Colonic mucosa (tissue), 4 donors: ENCODE data around the gene IGFBP4. TPM values are rescaled to one million over a fixed set of nuclear protein-coding genes. Genes with fewer than 3 reads are reported as not detected.

ENCODE experiments used
- DNase-seq: peaks from one replicate; pipeline ENCODE4 v3.0.0-alpha.2; 2020
- H3K27ac ChIP-seq: fragments of 200-600 bp; one replicate; pipeline ENCODE4 v1.8.0; 2021
- H3K27me3 ChIP-seq: fragments of 200-600 bp; one replicate; pipeline ENCODE4 v1.8.0; 2021
- H3K36me3 ChIP-seq: fragments of 200-600 bp; one replicate; pipeline ENCODE4 v1.8.0; 2021
- H3K4me1 ChIP-seq: fragments of 200-600 bp; one replicate; pipeline ENCODE4 v1.8.0; 2021; ENCODE audit warnings: mild to moderate bottlenecking
- H3K4me3 ChIP-seq: fragments of 200-600 bp; one replicate; pipeline ENCODE4 v1.8.0; 2021
- H3K9ac ChIP-seq, 2 donors: one replicate each; pipeline ENCODE4 v1.7.0; 2013; ENCODE audit warnings: control low read depth in 2 of 2, low read depth in 2 of 2, low read length in 2 of 2
- H3K9me3 ChIP-seq: fragments of 200-600 bp; one replicate; pipeline ENCODE4 v1.8.0; 2021
- CTCF ChIP-seq: fragments of 200-600 bp; IDR thresholded peaks from one replicate; pipeline ENCODE4 v1.8.0; 2022; ENCODE audit warnings: antibody characterized with exemption, mild to moderate bottlenecking
- intact Hi-C: fragments of 100-400 bp; cut with DNase I; formaldehyde crosslinking; loops from one replicate; pipeline ENCODE4 v1.14.1; 2022
- total RNA-seq, 2 donors: library from RNA; stranded (reverse); fragmentation: NEBNext Ultra II Directional in 1 of 2; extraction: Animal tissue kit (Norgen Biotek cat#: 25700) in 1 of 2; gene quantifications; one replicate each; pipeline ENCODE4 v1.2.1, GENCODE V29; 2021
- donor health status: healthy.
- donor health status: DM: no; HTN: no; CAD: no.
- donor health status: DM: no; HTN: no; CAD: no.

IGFBP4 gene
- total RNA-seq, 2 donors from 2014 or later = 182 to 291 TPM

- DNase-seq = no peak
- Histone ChIP-seq H3K4me1 (peaks cover 10% of the 10 kb centered on the region), H3K36me3 (peaks cover 9% of the 10 kb centered on the region), H3K27ac (no peak overlapping the region), H3K9ac (no peak overlapping the region), H3K4me3 (no peak overlapping the region), H3K27me3 (no peaks in the 10 kb centered on the region), H3K9me3 (no peaks in the 10 kb centered on the region)
- no peak for TF ChIP-seq CTCF
- intact Hi-C loops = no loop called here
Measured at GRCh38 chr17:40453881-40454612, 10.8 kb downstream of the IGFBP4 start.

DNA sequence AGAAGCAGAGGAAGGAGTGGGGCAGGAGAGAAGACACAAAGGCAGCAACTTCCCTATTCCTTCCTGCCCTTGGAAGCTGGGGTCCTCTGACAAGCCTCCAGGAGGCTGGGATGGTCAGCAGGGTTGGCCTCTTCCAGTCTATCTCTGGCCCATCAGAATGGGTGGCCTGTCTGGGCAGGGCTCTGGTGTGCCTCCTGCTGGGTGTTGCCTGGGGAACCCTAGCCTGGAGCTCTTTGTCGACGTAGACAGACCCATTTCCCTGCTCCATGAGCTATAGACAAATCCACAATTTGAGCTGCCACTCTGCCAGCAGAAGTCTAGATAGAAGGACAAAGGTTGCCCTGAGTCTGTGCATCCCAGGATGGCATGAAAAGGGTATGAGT lies 11.4 kb downstream of the IGFBP4 start:
- TF ChIP-seq CTCF = no peak
- H3K36me3 ChIP-seq = peaks cover 9% of the 10 kb centered on the region
- no peak overlapping the region for H3K9ac ChIP-seq

GRCh38 chr17:40456396-40456951 lies 13.2 kb downstream of the IGFBP4 start:
- TF ChIP-seq CTCF = no peak
- Histone ChIP-seq H3K9me3 (no peaks in the 10 kb centered on the region), H3K4me1 (no peaks in the 10 kb centered on the region), H3K27me3 (no peaks in the 10 kb centered on the region), H3K9ac (no peak overlapping the region), H3K36me3 (peaks cover 9% of the 10 kb centered on the region), H3K27ac (no peak overlapping the region), H3K4me3 (no peak overlapping the region)
- intact Hi-C loops = no loop called here
- no peak for DNase-seq

More for the DNA sequence above, 11.4 kb downstream of the IGFBP4 start:
- intact Hi-C loops = no loop called here
- H3K4me1 ChIP-seq = peaks cover 5% of the 10 kb centered on the region
- no peak overlapping the region for H3K4me3 ChIP-seq
- H3K27me3 ChIP-seq = no peaks in the 10 kb centered on the region
- no peak overlapping the region for H3K27ac ChIP-seq
- no peaks in the 10 kb centered on the region for H3K9me3 ChIP-seq
- no peak for DNase-seq

DNA sequence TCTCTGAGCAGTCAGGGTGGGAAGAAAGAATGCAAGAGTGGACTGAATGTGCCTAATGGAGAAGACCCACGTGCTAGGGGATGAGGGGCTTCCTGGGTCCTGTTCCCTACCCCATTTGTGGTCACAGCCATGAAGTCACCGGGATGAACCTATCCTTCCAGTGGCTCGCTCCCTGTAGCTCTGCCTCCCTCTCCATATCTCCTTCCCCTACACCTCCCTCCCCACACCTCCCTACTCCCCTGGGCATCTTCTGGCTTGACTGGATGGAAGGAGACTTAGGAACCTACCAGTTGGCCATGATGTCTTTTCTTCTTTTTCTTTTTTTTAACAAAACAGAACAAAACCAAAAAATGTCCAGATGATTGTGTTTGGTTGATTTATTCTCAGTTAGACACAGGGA lies 14.1 kb downstream of the IGFBP4 start:
- Histone ChIP-seq H3K4me1 (no peaks in the 10 kb centered on the region), H3K9me3 (no peaks in the 10 kb centered on the region), H3K36me3 (peaks cover 9% of the 10 kb centered on the region), H3K27me3 (no peaks in the 10 kb centered on the region), H3K27ac (no peak overlapping the region), H3K4me3 (no peak overlapping the region), H3K9ac (no peak overlapping the region)
- DNase-seq = no peak
- intact Hi-C loops = no loop called here
- TF ChIP-seq CTCF = no peak

DNA sequence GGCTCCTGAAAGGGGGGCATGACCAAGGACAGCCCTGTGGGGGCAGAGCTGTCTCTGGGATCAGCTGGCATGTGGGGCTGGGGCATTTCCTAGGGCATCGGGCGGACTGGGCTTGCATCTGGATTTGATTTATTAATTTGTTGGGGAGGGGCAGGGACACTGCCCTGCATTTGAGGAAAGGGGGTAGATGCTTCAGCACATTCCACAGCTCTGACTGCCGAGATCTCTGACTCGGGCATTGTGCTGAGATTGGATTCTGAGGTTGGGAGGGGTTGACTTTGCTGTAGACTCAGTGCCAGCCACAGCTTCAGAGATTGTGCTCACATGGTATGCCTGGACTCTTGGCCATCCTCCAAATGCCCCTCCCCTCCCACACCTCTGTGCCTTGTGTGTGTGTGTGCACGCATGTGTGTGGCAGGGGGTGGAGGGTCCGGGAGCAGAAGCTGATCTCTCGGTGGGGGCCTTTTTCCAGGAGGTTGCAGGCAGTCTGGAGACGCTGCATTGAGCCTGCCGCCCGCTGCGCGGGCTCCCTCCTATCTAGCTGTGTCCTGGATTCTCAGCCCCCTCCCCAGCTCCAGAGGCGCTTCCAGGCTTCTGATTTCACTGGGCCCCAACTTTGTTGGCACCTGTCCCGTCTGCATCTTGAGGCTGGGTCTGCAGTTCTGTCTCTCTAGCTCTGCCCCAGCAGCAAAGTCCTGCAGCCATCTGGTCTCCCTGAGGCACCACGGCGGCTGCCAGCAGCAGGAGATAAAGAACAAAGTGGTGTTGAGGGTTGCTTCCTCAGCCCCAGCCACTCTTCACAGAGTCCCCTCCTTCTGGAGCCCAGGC lies 14.9 kb downstream of the IGFBP4 start:
- Histone ChIP-seq H3K36me3 (peaks cover 9% of the 10 kb centered on the region), H3K9ac (no peak overlapping the region), H3K27ac (no peak overlapping the region), H3K4me3 (no peak overlapping the region), H3K4me1 (no peaks in the 10 kb centered on the region), H3K27me3 (no peaks in the 10 kb centered on the region), H3K9me3 (no peaks in the 10 kb centered on the region)
- TF ChIP-seq CTCF = no peak
- DNase-seq = no peak
- intact Hi-C loops = no loop called here
